ENCODE results near the gene GRM7. TPM values are rescaled to one million over a fixed set of nuclear protein-coding genes. Genes with fewer than 3 reads are reported as not detected.

Gene GRM7
- total and polyA plus RNA-seq, 9 donors, result 0.18 to 0.85 (median 0.26) TPM; not detected in 3

- intact Hi-C loops (cut with DNase I), result no loop called here
- Histone ChIP-seq H3K4me3 (no peak overlapping the region), H3K9me3 (no peaks in the 10 kb centered on the region), H3K4me1 (ENCODE audit: insufficient read depth) (no peaks in the 10 kb centered on the region), H3K27me3 (no peaks in the 10 kb centered on the region), H3K36me3 (no peaks in the 10 kb centered on the region), H3K27ac (no peak overlapping the region)
- TF ChIP-seq CTCF (IDR thresholded peaks at IDR 0.05) (no peak), EP300 (IDR thresholded peaks at IDR 0.05) (no peak), POLR2A (IDR thresholded peaks at IDR 0.05) (no peak)
- no peak for DNase-seq
- WGBS, 3 donors, result 95 to 99% (median 97%) methylated on average over 2 of the region's 2 CpGs
Observed at GRCh38 chr3:7506606-7507180, 645.8 kb downstream of the GRM7 start.

- Histone ChIP-seq H3K27ac (no peak overlapping the region), H3K4me3 (no peak overlapping the region), H3K9me3 (no peaks in the 10 kb centered on the region), H3K4me1 (ENCODE audit: insufficient read depth) (no peaks in the 10 kb centered on the region), H3K27me3 (no peaks in the 10 kb centered on the region), H3K36me3 (no peaks in the 10 kb centered on the region)
- no peak for DNase-seq
- no peak for TF ChIP-seq EP300 (IDR thresholded peaks at IDR 0.05)
- no peak for TF ChIP-seq POLR2A (IDR thresholded peaks at IDR 0.05)
- TF ChIP-seq CTCF (IDR thresholded peaks at IDR 0.05), result no peak
- 48 to 70% (median 64%) methylated on average over 2 of the region's 2 CpGs for WGBS, 3 donors
- intact Hi-C loops (cut with DNase I), result no loop called here
Observed at GRCh38 chr3:7508821-7509220, 647.9 kb downstream of the GRM7 start.

DNA sequence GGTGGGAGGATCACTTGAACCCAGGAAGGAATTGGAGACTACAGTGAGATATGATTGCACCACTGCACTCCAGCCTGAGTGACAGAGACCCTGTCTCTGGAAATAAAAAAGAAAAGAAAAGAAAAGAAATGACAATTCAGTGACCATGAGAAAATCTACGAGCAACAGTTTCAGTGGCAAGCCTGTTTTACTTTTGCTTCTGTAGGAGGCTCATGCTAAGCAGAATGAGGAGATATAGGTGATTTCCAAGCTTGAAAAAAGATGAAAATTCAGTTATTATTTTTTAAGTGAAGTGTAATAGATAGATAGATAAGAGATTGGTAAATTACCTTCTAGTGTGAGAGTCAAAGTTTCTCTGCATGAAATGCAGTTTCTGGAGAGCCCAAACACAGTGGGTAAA lies 651.1 kb downstream of the GRM7 start:
- Histone ChIP-seq H3K27ac (no peak overlapping the region), H3K4me3 (no peak overlapping the region), H3K9me3 (no peaks in the 10 kb centered on the region), H3K36me3 (no peaks in the 10 kb centered on the region), H3K4me1 (ENCODE audit: insufficient read depth) (no peaks in the 10 kb centered on the region), H3K27me3 (no peaks in the 10 kb centered on the region)
- WGBS, 3 donors, result 89 to 94% (median 94%) methylated on average over 1 of the region's 1 CpG
- DNase-seq, result no peak
- intact Hi-C loops (cut with DNase I), result no loop called here
- no peak for TF ChIP-seq EP300 (IDR thresholded peaks at IDR 0.05)
- TF ChIP-seq CTCF (IDR thresholded peaks at IDR 0.05), result no peak
- TF ChIP-seq POLR2A (IDR thresholded peaks at IDR 0.05), result no peak

GRCh38 chr3:7518026-7518425 lies 657.1 kb downstream of the GRM7 start:
- TF ChIP-seq POLR2A (IDR thresholded peaks at IDR 0.05), result no peak
- no peak for TF ChIP-seq CTCF (IDR thresholded peaks at IDR 0.05)
- no peak for TF ChIP-seq EP300 (IDR thresholded peaks at IDR 0.05)
- no peak for DNase-seq
- Histone ChIP-seq H3K36me3 (no peaks in the 10 kb centered on the region), H3K4me3 (no peak overlapping the region), H3K9me3 (no peaks in the 10 kb centered on the region), H3K4me1 (ENCODE audit: insufficient read depth) (no peaks in the 10 kb centered on the region), H3K27ac (no peak overlapping the region), H3K27me3 (no peaks in the 10 kb centered on the region)
- intact Hi-C loops (cut with DNase I), result no loop called here
- WGBS, 3 donors, result 9 to 22% (median 14%) methylated on average over 3 of the region's 3 CpGs
